HCT116 (cell line): ENCODE measurements around the gene ZEB2. TPM values are rescaled to one million over a fixed set of nuclear protein-coding genes. Genes with fewer than 3 reads are reported as not detected.

ENCODE experiments used
- ATAC-seq: fragments of 200-7000 bp; cut with Tn5 transposase; 2 replicates; pipeline ENCODE4 v1.9.1; 2020; ENCODE audit warnings: mild to moderate bottlenecking, moderate library complexity
- BruUV-seq: library from RNA; stranded (reverse); fragments of 400-500 nt; replicated peaks from 2 replicates; lab custom pipeline; 2021; lab: Mats Ljungman, UMichigan
- CTCF ChIA-PET: fragments of 300-600 bp; sonication (Branson Sonifier 250); formaldehyde crosslinking; loops from one replicate; lab custom pipeline; 2021; ENCODE audit warnings: antibody characterized with exemption; lab: Charles Lee
- POLR2A ChIA-PET: fragments of 300-600, 350-600 bp; sonication (Branson Sonifier 250); formaldehyde crosslinking; loops from one replicate; lab custom pipeline; 2021; ENCODE audit warnings: antibody characterized with exemption; lab: Charles Lee
- RAD21 ChIA-PET, 2 experiments: fragments of 300-600 bp; sonication (Branson Sonifier 250); formaldehyde crosslinking; loops; one replicate each; lab custom pipeline; 2023; ENCODE audit warnings: low total read pairs in 2 of 2; ENCODE audit not compliant: uncharacterized antibody in 2 of 2, unreplicated experiment in 2 of 2, low non-redundant PET in 1 of 2; lab: Charles Lee
- DNase-seq: peaks from one replicate; pipeline ENCODE4 v3.0.0-alpha.2; 2010; ENCODE audit warnings: low read depth, low spot score
- H2AFZ ChIP-seq: fragments of 200-600 bp; shearing (Covaris generic), sonication (generic); 2 replicates; pipeline ENCODE4 v1.6.1; 2017; ENCODE audit warnings: low read depth, mixed run types, mixed read lengths, antibody characterized with exemption, low read length; ENCODE audit not compliant: poor library complexity, severe bottlenecking
- H3K27ac ChIP-seq: 2 replicates; pipeline ENCODE4 v1.5.1; 2012; ENCODE audit warnings: low read depth, low read length
- H3K27me3 ChIP-seq: fragments of 200-600 bp; sonication (generic); 2 replicates; pipeline ENCODE4 v1.6.1; 2016; ENCODE audit warnings: mixed run types, low read length, mixed read lengths; ENCODE audit not compliant: insufficient read depth
- H3K36me3 ChIP-seq, 2 experiments: fragments of 200-500 bp in 1 of 2; fragments of 200-600 bp in 1 of 2; sonication (Bioruptor generic) in 1 of 2; sonication (generic) in 1 of 2; 2 replicates each; pipeline versions ENCODE4 v1.5.1 to v1.6.1; 2014 to 2016; ENCODE audit warnings: low read length in 2 of 2, inconsistent platforms in 1 of 2, mixed read lengths in 1 of 2, mixed run types in 1 of 2; ENCODE audit not compliant: insufficient read depth in 2 of 2, control insufficient read depth in 1 of 2
- H3K4me1 ChIP-seq, 2 experiments: fragments of 200-600 bp in 1 of 2; sonication (generic) in 1 of 2; 2 replicates each; pipeline versions ENCODE4 v1.5.1 to v1.6.1; 2012 to 2017; ENCODE audit warnings: low read length in 2 of 2, inconsistent platforms in 1 of 2, mild to moderate bottlenecking in 1 of 2, mixed read lengths in 1 of 2, mixed run types in 1 of 2, moderate library complexity in 1 of 2; ENCODE audit not compliant: insufficient read depth in 2 of 2, control insufficient read depth in 1 of 2
- H3K4me2 ChIP-seq: fragments of 200-600 bp; sonication (generic); 2 replicates; pipeline ENCODE4 v1.6.1; 2017; ENCODE audit warnings: mixed run types, low read length, mixed read lengths
- H3K4me3 ChIP-seq, 2 experiments: fragments of 200-600 bp in 1 of 2; sonication (generic) in 1 of 2; replicated peaks in 1 of 2; 2 replicates each; pipeline ENCODE4 v1.5.1; 2011 to 2016; ENCODE audit warnings: low read length in 2 of 2, control low read depth in 1 of 2, low read depth in 1 of 2, mild to moderate bottlenecking in 1 of 2, mixed read lengths in 1 of 2, mixed run types in 1 of 2
- H3K79me2 ChIP-seq: fragments of 200-600 bp; sonication (generic); 2 replicates; pipeline ENCODE4 v1.6.1; 2017; ENCODE audit warnings: mild to moderate bottlenecking, mixed run types, low read length, moderate library complexity, mixed read lengths; ENCODE audit not compliant: insufficient read depth
- H3K9ac ChIP-seq: fragments of 200-600 bp; sonication (generic); 2 replicates; pipeline ENCODE4 v1.6.1; 2016; ENCODE audit warnings: low read length, mixed read lengths
- H3K9me2 ChIP-seq: fragments of 200-600 bp; sonication (generic), shearing (Covaris generic); 2 replicates; pipeline ENCODE4 v1.6.1; 2017; ENCODE audit warnings: mixed run types, mild to moderate bottlenecking, moderate library complexity; ENCODE audit not compliant: insufficient read depth
- H3K9me3 ChIP-seq, 2 experiments: fragments of 200-500 bp in 1 of 2; fragments of 200-600 bp in 1 of 2; sonication (Bioruptor generic) in 1 of 2; sonication (generic) in 1 of 2; 2 replicates each; pipeline ENCODE4 v1.6.1; 2014 to 2017; ENCODE audit warnings: low read length in 2 of 2, mixed read lengths in 2 of 2, inconsistent platforms in 1 of 2, low read depth in 1 of 2, mild to moderate bottlenecking in 1 of 2, mixed run types in 1 of 2, moderate library complexity in 1 of 2; ENCODE audit not compliant: control insufficient read depth in 1 of 2, insufficient read depth in 1 of 2
- H4K20me1 ChIP-seq: fragments of 200-600 bp; sonication (generic), shearing (Covaris generic); 2 replicates; pipeline ENCODE4 v1.6.1; 2017; ENCODE audit warnings: mixed run types, mild to moderate bottlenecking, moderate library complexity; ENCODE audit not compliant: insufficient read depth
- CBX3 ChIP-seq: IDR thresholded peaks from 2 replicates; pipeline ENCODE4 v1.6.1; 2012; ENCODE audit warnings: low read depth
- CEBPB ChIP-seq: IDR thresholded peaks from 2 replicates; pipeline ENCODE4 v1.6.1; 2012; ENCODE audit warnings: low read depth
- CTCF ChIP-seq, 3 experiments: fragments of 200-600 bp in 1 of 3; sonication (generic) in 1 of 3; IDR thresholded peaks in 2 of 3; conservative IDR thresholded peaks in 1 of 3; 2 replicates each; pipeline ENCODE4 v1.5.1; 2012 to 2017; ENCODE audit warnings: low read depth in 2 of 3, low read length in 2 of 3, antibody characterized with exemption in 1 of 3, borderline replicate concordance in 1 of 3, control low read depth in 1 of 3, mild to moderate bottlenecking in 1 of 3, mixed read lengths in 1 of 3, mixed run types in 1 of 3, moderate library complexity in 1 of 3; ENCODE audit not compliant: insufficient read depth in 1 of 3
- MAX ChIP-seq: IDR thresholded peaks from 2 replicates; pipeline ENCODE4 v1.6.1; 2012
- RAD21 ChIP-seq: IDR thresholded peaks from 2 replicates; pipeline ENCODE4 v1.6.1; 2012; ENCODE audit warnings: low read depth, mild to moderate bottlenecking
- SRF ChIP-seq: IDR thresholded peaks from 2 replicates; pipeline ENCODE4 v1.6.1; 2012; ENCODE audit warnings: low read depth
- intact Hi-C: fragments of 100-400 bp; cut with micrococcal nuclease; formaldehyde crosslinking; loops from 2 replicates; pipeline ENCODE4 v1.10.0; 2022
- total RNA-seq: library from RNA; stranded (reverse); gene quantifications from one replicate; pipeline ENCODE4 v1.2.1, GENCODE V29; 2021; ENCODE audit not compliant: unreplicated experiment

Gene ZEB2
- total RNA-seq, 1 experiment from 2014 or later, result 0.81 TPM

GRCh38 chr2:144567745-144568144 is 47.8 kb upstream of the ZEB2 start:
- RAD21 ChIA-PET, result no interaction called here
- POLR2A ChIA-PET, result no interaction called here
- ATAC-seq, result no peak
- H3K27ac ChIP-seq, result no peak overlapping the region
- no peaks in the 10 kb centered on the region for H3K27me3 ChIP-seq
- no peaks in the 10 kb centered on the region for H3K9me2 ChIP-seq
- H3K9me3 ChIP-seq, result no peaks in the 10 kb centered on the region
- no peaks in the 10 kb centered on the region for H4K20me1 ChIP-seq
- no peaks in the 10 kb centered on the region for H3K36me3 ChIP-seq
- no peak overlapping the region for H3K4me2 ChIP-seq
- TF ChIP-seq CBX3 (no peak), RAD21 (no peak), CEBPB (no peak), MAX (no peak)
- no peaks in the 10 kb centered on the region for H3K79me2 ChIP-seq
- H3K9ac ChIP-seq, result no peak overlapping the region
- no peaks in the 10 kb centered on the region for H3K4me1 ChIP-seq
- H3K4me3 ChIP-seq, result no peak overlapping the region
- intact Hi-C loops, result no loop called here
- DNase-seq, result no peak
- BruUV-seq, result no TSS peak
- CTCF ChIA-PET, result no interaction called here
- no peak overlapping the region for H2AFZ ChIP-seq

GRCh38 chr2:144566448-144566847 is 46.5 kb upstream of the ZEB2 start:
- H3K4me2 ChIP-seq, result no peak overlapping the region
- ChIA-PET POLR2A (no interaction called here), RAD21 (no interaction called here), CTCF (no interaction called here)
- intact Hi-C loops, result no loop called here
- no peak overlapping the region for H3K4me3 ChIP-seq
- H3K27ac ChIP-seq, result no peak overlapping the region
- no peaks in the 10 kb centered on the region for H4K20me1 ChIP-seq
- no peak for TF ChIP-seq CTCF (IDR thresholded peaks at IDR 0.05 in 2 of 3, conservative IDR thresholded peaks at IDR 0.05 in 1 of 3; ENCODE audit: borderline replicate concordance in 1 of 3, insufficient read depth in 1 of 3, low read depth in 2 of 3, low read length in 2 of 3)
- TF ChIP-seq SRF, result no peak
- H3K9me3 ChIP-seq, result no peaks in the 10 kb centered on the region
- no peak overlapping the region for H3K9ac ChIP-seq
- no TSS peak for BruUV-seq
- ATAC-seq (no peak), DNase-seq (no peak)
- no peaks in the 10 kb centered on the region for H3K9me2 ChIP-seq
- no peaks in the 10 kb centered on the region for H3K79me2 ChIP-seq
- no peaks in the 10 kb centered on the region for H3K27me3 ChIP-seq
- no peak overlapping the region for H2AFZ ChIP-seq
- no peaks in the 10 kb centered on the region for H3K4me1 ChIP-seq
- no peaks in the 10 kb centered on the region for H3K36me3 ChIP-seq
